ENCODE measurements around the gene BICDL2. TPM values are rescaled to one million over a fixed set of nuclear protein-coding genes. Genes with fewer than 3 reads are reported as not detected.

Gene BICDL2
- total RNA-seq, 1 donor from 2014 or later: not detected

DNA sequence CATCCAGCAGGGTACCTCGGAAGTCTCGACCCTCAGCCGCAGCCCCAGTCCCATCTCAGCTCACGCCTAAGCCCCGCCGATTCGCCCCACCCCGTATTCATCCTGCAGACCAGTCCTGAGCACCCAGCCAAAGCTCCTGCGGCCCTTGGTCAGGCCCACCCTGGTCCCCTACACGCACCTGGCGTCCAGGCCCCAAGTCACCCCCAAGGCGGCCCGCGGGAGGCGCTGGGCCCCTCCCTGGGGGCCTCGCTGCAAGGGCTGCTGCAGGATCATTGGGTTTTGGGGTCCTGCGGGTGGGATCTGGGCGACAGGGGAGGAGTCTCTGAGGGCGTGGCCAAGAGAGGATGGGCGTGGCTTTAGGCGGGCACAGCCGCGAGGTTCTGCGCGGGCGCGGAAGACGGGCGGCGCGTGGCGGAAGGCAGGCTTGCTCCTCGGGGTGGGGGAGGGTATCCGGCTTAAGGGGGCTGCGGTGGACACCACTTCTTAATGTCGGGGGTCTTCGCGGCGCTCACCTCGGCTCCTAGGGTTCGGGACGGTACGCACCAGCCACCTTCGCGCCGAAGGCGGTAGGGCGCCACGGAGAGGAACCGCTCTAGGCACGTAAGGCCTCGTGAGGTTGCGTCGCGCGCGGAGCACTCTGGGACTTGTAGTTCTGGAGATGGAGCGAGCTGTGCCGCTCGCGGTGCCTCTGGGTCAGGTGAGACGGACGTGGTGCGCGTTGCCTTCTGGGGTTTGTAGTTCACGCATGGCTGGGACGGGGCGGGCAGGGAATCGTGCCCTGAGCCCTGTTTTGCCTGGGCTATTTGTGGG lies 12.9 kb downstream of the BICDL2 start, which contains the start of the genes HCFC1R1 and THOC6:
HCFC1R1 (minus strand) TSS at position 274 of the 810 bp plus-strand sequence; CDS start at position 273, 1 bp downstream.
THOC6 (plus strand) TSS at position 367 of the 810 bp plus-strand sequence; CDS start at position 659, 292 bp downstream.
- TF ChIP-seq, protein P1, sequence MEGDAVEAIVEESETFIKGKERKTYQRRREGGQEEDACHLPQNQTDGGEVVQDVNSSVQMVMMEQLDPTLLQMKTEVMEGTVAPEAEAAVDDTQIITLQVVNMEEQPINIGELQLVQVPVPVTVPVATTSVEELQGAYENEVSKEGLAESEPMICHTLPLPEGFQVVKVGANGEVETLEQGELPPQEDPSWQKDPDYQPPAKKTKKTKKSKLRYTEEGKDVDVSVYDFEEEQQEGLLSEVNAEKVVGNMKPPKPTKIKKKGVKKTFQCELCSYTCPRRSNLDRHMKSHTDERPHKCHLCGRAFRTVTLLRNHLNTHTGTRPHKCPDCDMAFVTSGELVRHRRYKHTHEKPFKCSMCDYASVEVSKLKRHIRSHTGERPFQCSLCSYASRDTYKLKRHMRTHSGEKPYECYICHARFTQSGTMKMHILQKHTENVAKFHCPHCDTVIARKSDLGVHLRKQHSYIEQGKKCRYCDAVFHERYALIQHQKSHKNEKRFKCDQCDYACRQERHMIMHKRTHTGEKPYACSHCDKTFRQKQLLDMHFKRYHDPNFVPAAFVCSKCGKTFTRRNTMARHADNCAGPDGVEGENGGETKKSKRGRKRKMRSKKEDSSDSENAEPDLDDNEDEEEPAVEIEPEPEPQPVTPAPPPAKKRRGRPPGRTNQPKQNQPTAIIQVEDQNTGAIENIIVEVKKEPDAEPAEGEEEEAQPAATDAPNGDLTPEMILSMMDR (IDR thresholded peaks at IDR 0.05): no peak
- intact Hi-C loops (cut with DNase I): loop anchor here (2.0 to 10.0 kb wide), 8 partner anchors 119 to 1412 kb away; partner anchors contain the start of genes BRICD5, CEMP1, CRAMP1 and IFT140
- DNase-seq (ENCODE audit: low spot score in 2 of 2): peak; percentile 91 to 99
- H3K4me1 ChIP-seq: peaks cover 9 to 30% of the 10 kb centered on the region in 2 donors
- peak within 1 kb of the TSS; percentile 98 to 100 for H3K27ac ChIP-seq
- H3K4me3 ChIP-seq: peak within 1 kb of the TSS; percentile 93 to 95
- peaks cover 18 to 20% of the 10 kb centered on the region in 2 donors for H3K36me3 ChIP-seq
- no peaks in the 10 kb centered on the region for H3K27me3 ChIP-seq
- no peaks in the 10 kb centered on the region for H3K9me3 ChIP-seq

DNA sequence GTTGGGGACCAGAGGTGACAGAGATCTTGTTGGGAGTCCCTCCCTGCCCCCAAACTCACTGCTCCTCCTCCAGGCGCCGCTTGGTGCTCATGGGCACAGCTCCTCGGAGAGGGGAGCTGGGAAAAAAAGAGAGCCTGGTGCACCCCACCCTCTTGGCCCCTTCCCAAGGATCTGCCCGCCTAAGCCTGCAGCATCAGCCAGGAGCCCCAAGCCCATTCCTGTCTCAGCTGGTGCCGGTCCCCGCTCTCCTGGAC lies 13.4 kb downstream of the BICDL2 start:
- Histone ChIP-seq H3K9me3 (no peaks in the 10 kb centered on the region), H3K27ac (peak overlapping the region; percentile 98 to 100), H3K4me3 (peak overlapping the region; percentile 93 to 95), H3K4me1 (peaks cover 9 to 30% of the 10 kb centered on the region in 2 donors), H3K36me3 (peaks cover 18 to 20% of the 10 kb centered on the region in 2 donors), H3K27me3 (no peaks in the 10 kb centered on the region)
- TF ChIP-seq, protein P1 (IDR thresholded peaks at IDR 0.05): no peak
- peak in 1 of 2 donors; percentile 79 for DNase-seq (ENCODE audit: low spot score in 2 of 2)
- intact Hi-C loops (cut with DNase I): loop anchor here (2.0 to 10.0 kb wide), 8 partner anchors 119 to 1411 kb away; partner anchors contain the start of genes BRICD5, CEMP1, CRAMP1 and IFT140

- TF ChIP-seq, protein P1 (IDR thresholded peaks at IDR 0.05): no peak
- H3K27me3 ChIP-seq: no peaks in the 10 kb centered on the region
- DNase-seq (ENCODE audit: low spot score in 2 of 2): peak; percentile 47 to 93
- peak overlapping the region; percentile 98 to 100 for H3K27ac ChIP-seq
- peaks cover 9 to 34% of the 10 kb centered on the region in 2 donors for H3K4me1 ChIP-seq
- peaks cover 18 to 20% of the 10 kb centered on the region in 2 donors for H3K36me3 ChIP-seq
- intact Hi-C loops (cut with DNase I): loop anchor here (2.0 to 10.0 kb wide), 8 partner anchors 118 to 1411 kb away; partner anchors contain the start of genes BRICD5, CEMP1, CRAMP1 and IFT140
- H3K9me3 ChIP-seq: no peaks in the 10 kb centered on the region
- H3K4me3 ChIP-seq: peak overlapping the region; percentile 93 to 95
These were observed 13.9 kb downstream of the BICDL2 start for GRCh38 chr16:3022684-3023414.

- peaks cover 5% of the 10 kb centered on the region for H3K27me3 ChIP-seq
- H3K4me3 ChIP-seq: peak overlapping the region; percentile 93 to 95
- peaks cover 9 to 34% of the 10 kb centered on the region in 2 donors for H3K4me1 ChIP-seq
- intact Hi-C loops (cut with DNase I): loop anchor here (2.0 to 10.0 kb wide), 8 partner anchors 117 to 1410 kb away; partner anchors contain the start of genes BRICD5, CEMP1, CRAMP1 and IFT140
- peaks cover 15 to 16% of the 10 kb centered on the region in 2 donors for H3K36me3 ChIP-seq
- peak; percentile 84 to 97 for DNase-seq (ENCODE audit: low spot score in 2 of 2)
- peak overlapping the region; percentile 98 to 100 for H3K27ac ChIP-seq
- H3K9me3 ChIP-seq: no peaks in the 10 kb centered on the region
- TF ChIP-seq, protein P1 (IDR thresholded peaks at IDR 0.05): no peak
These were observed 14.5 kb downstream of the BICDL2 start for GRCh38 chr16:3022208-3022683.

Measured in ascending aorta (tissue), 2 donors.